ENCODE measurements around the gene TCEA3.

TCEA3 gene

GRCh38 chr1:23421343-23421742, 3.2 kb downstream of the TCEA3 start:
- Histone ChIP-seq H3K36me3 (no peaks in the 10 kb centered on the region), H3K9me3 (no peaks in the 10 kb centered on the region), H3K4me3 (ENCODE audit: low read depth in 1 of 2, low read length in 1 of 2) (no peak overlapping the region), H3K27ac (no peak overlapping the region), H3K4me1 (ENCODE audit: control insufficient read depth in 1 of 2, insufficient read depth in 1 of 2, low read depth in 1 of 2, low read length in 1 of 2) (peaks cover 10 to 18% of the 10 kb centered on the region in 2 experiments), H3K27me3 (peaks cover 76% of the 10 kb centered on the region)
- TF ChIP-seq CTCF (IDR thresholded peaks at IDR 0.05) = no peak

GRCh38 chr1:23420778-23421177, 3.8 kb downstream of the TCEA3 start:
- H3K4me1 ChIP-seq (ENCODE audit: control insufficient read depth in 1 of 2, insufficient read depth in 1 of 2, low read depth in 1 of 2, low read length in 1 of 2) = peaks cover 10 to 18% of the 10 kb centered on the region in 2 experiments
- no peak overlapping the region for H3K4me3 ChIP-seq (ENCODE audit: low read depth in 1 of 2, low read length in 1 of 2)
- no peak for TF ChIP-seq CTCF (IDR thresholded peaks at IDR 0.05)
- no peak overlapping the region for H3K27ac ChIP-seq
- H3K27me3 ChIP-seq = peaks cover 70% of the 10 kb centered on the region
- H3K36me3 ChIP-seq = no peaks in the 10 kb centered on the region
- H3K9me3 ChIP-seq = no peaks in the 10 kb centered on the region

GRCh38 chr1:23419180-23419579, 5.4 kb downstream of the TCEA3 start:
- Histone ChIP-seq H3K27me3 (peaks cover 54% of the 10 kb centered on the region), H3K36me3 (no peaks in the 10 kb centered on the region), H3K27ac (no peak overlapping the region), H3K4me3 (ENCODE audit: low read depth in 1 of 2, low read length in 1 of 2) (no peak overlapping the region), H3K9me3 (no peaks in the 10 kb centered on the region), H3K4me1 (ENCODE audit: control insufficient read depth in 1 of 2, insufficient read depth in 1 of 2, low read depth in 1 of 2, low read length in 1 of 2) (peaks cover 10 to 12% of the 10 kb centered on the region in 2 experiments)
- TF ChIP-seq CTCF (IDR thresholded peaks at IDR 0.05) = no peak

GRCh38 chr1:23417570-23417969, 7.0 kb downstream of the TCEA3 start:
- no peak for TF ChIP-seq CTCF (IDR thresholded peaks at IDR 0.05)
- H3K27ac ChIP-seq = no peak overlapping the region
- H3K36me3 ChIP-seq = no peaks in the 10 kb centered on the region
- H3K9me3 ChIP-seq = no peaks in the 10 kb centered on the region
- H3K4me1 ChIP-seq (ENCODE audit: control insufficient read depth in 1 of 2, insufficient read depth in 1 of 2, low read depth in 1 of 2, low read length in 1 of 2) = peaks cover 9 to 12% of the 10 kb centered on the region in 2 experiments
- no peak overlapping the region for H3K4me3 ChIP-seq (ENCODE audit: low read depth in 1 of 2, low read length in 1 of 2)
- H3K27me3 ChIP-seq = peaks cover 38% of the 10 kb centered on the region

- no peak for TF ChIP-seq CTCF (IDR thresholded peaks at IDR 0.05)
- Histone ChIP-seq H3K36me3 (no peaks in the 10 kb centered on the region), H3K4me1 (ENCODE audit: control insufficient read depth in 1 of 2, insufficient read depth in 1 of 2, low read depth in 1 of 2, low read length in 1 of 2) (peaks cover 5 to 6% of the 10 kb centered on the region in 2 experiments), H3K27me3 (peaks cover 32% of the 10 kb centered on the region), H3K9me3 (no peaks in the 10 kb centered on the region), H3K27ac (no peak overlapping the region), H3K4me3 (ENCODE audit: low read depth in 1 of 2, low read length in 1 of 2) (no peak overlapping the region)
Measured at GRCh38 chr1:23416964-23417363, 7.6 kb downstream of the TCEA3 start.

GRCh38 chr1:23408797-23409290, 15.7 kb downstream of the TCEA3 start:
- no peak for TF ChIP-seq CTCF (IDR thresholded peaks at IDR 0.05)
- Histone ChIP-seq H3K27ac (no peak overlapping the region), H3K4me1 (ENCODE audit: control insufficient read depth in 1 of 2, insufficient read depth in 1 of 2, low read depth in 1 of 2, low read length in 1 of 2) (no peaks in the 10 kb centered on the region)

More at GRCh38 chr1:23408797-23409290, 15.7 kb downstream of the TCEA3 start:
- Histone ChIP-seq H3K36me3 (no peaks in the 10 kb centered on the region), H3K4me3 (ENCODE audit: low read depth in 1 of 2, low read length in 1 of 2) (no peak overlapping the region), H3K9me3 (no peaks in the 10 kb centered on the region), H3K27me3 (peaks cover 4% of the 10 kb centered on the region)

Data from neutrophil (primary cell).